SK-N-SH treated with all-trans-retinoic acid at 6 μM for 48 hours (cell line): ENCODE measurements around the gene PDE9A.

ENCODE experiments used
- ARNTL ChIP-seq: fragments of 450-650 bp; formaldehyde crosslinking; IDR thresholded peaks from 2 replicates; pipeline ENCODE4 v1.5.0; 2020; ENCODE audit warnings: low read depth, mild to moderate bottlenecking, moderate library complexity, borderline replicate concordance
- BACH2 ChIP-seq: fragments of 250-450 bp; sonication (Bioruptor Pico); IDR thresholded peaks from 2 replicates; pipeline ENCODE4 v1.9.0; 2021; ENCODE audit warnings: mild to moderate bottlenecking, borderline replicate concordance
- CREB5 ChIP-seq: fragments of 250-450 bp; sonication (Bioruptor Pico); IDR thresholded peaks from 2 replicates; pipeline ENCODE4 v1.5.1; 2020; ENCODE audit warnings: low read depth, mild to moderate bottlenecking, moderate library complexity
- CSRNP3 ChIP-seq: fragments of 250-450 bp; sonication (Bioruptor Pico); IDR thresholded peaks from 2 replicates; pipeline ENCODE4 v1.5.1; 2021; ENCODE audit warnings: mild to moderate bottlenecking, moderate library complexity
- ESRRG ChIP-seq: fragments of 250-450 bp; sonication (Bioruptor Pico); IDR thresholded peaks from 2 replicates; pipeline ENCODE4 v1.6.1; 2021; ENCODE audit warnings: mild to moderate bottlenecking
- OSR1 ChIP-seq: fragments of 250-450 bp; sonication (Bioruptor Pico); IDR thresholded peaks from 2 replicates; pipeline ENCODE4 v1.8.0; 2022; ENCODE audit warnings: moderate library complexity, mild to moderate bottlenecking, inconsistent platforms
- PATZ1 ChIP-seq: fragments of 250-450 bp; sonication (Bioruptor Pico); IDR thresholded peaks from 2 replicates; pipeline ENCODE4 v1.8.0; 2020; ENCODE audit warnings: mild to moderate bottlenecking, moderate library complexity, borderline replicate concordance
- TCF4 ChIP-seq: fragments of 250-450 bp; sonication (Bioruptor Pico); IDR thresholded peaks from 2 replicates; pipeline ENCODE4 v1.8.0; 2021; ENCODE audit warnings: mild to moderate bottlenecking, moderate library complexity, borderline replicate concordance
- TOX ChIP-seq: fragments of 250-450 bp; sonication (Bioruptor Pico); IDR thresholded peaks from 2 replicates; pipeline ENCODE4 v1.8.0; 2021; ENCODE audit warnings: mild to moderate bottlenecking, moderate library complexity, borderline replicate concordance
- TSHZ2 ChIP-seq: fragments of 250-450 bp; sonication (Bioruptor Pico); IDR thresholded peaks from 2 replicates; pipeline ENCODE4 v1.5.0; 2020; ENCODE audit warnings: mild to moderate bottlenecking, moderate library complexity
- ZFP3 ChIP-seq: fragments of 250-450 bp; sonication (Bioruptor Pico); IDR thresholded peaks from 2 replicates; pipeline ENCODE4 v1.5.0; 2020; ENCODE audit warnings: mild to moderate bottlenecking, moderate library complexity
- ZFP30 ChIP-seq: fragments of 450-650 bp; formaldehyde crosslinking; IDR thresholded peaks from 2 replicates; pipeline ENCODE4 v1.5.0; 2022; ENCODE audit warnings: mild to moderate bottlenecking, moderate library complexity
- ZNF70 ChIP-seq: fragments of 450-650 bp; formaldehyde crosslinking; IDR thresholded peaks from 2 replicates; pipeline ENCODE4 v1.5.0; 2020; ENCODE audit warnings: mild to moderate bottlenecking, moderate library complexity

GRCh38 chr21:42670058-42670880 is 16.8 kb downstream of the PDE9A start:
- TF ChIP-seq ZFP30 (CRISPR knock-in tag) (no peak), ZFP3 (CRISPR knock-in tag) (no peak), TOX (CRISPR knock-in tag) (no peak), OSR1 (CRISPR knock-in tag) (no peak), PATZ1 (CRISPR knock-in tag) (no peak), BACH2 (no peak), ESRRG (CRISPR knock-in tag) (no peak), TCF4 (no peak), TSHZ2 (CRISPR knock-in tag) (no peak), CREB5 (CRISPR knock-in tag) (no peak), CSRNP3 (CRISPR knock-in tag) (no peak), ZNF70 (no peak), ARNTL (no peak)
